ELR (cell line): ENCODE measurements around the gene GARIN3.
A peak's percentile ranks its signal among the peaks of the same experiment; 100 is the strongest.
"Not testable (repeated sequence)": the region's sequence is repeated elsewhere in the genome, so short reads cannot be mapped to it uniquely, and the experiment has no call there.

Experiments
- DNase-seq: peaks from one replicate; pipeline ENCODE4 v3.0.0-alpha.2; 2015; ENCODE audit warnings: low read depth

GARIN3 gene

DNA sequence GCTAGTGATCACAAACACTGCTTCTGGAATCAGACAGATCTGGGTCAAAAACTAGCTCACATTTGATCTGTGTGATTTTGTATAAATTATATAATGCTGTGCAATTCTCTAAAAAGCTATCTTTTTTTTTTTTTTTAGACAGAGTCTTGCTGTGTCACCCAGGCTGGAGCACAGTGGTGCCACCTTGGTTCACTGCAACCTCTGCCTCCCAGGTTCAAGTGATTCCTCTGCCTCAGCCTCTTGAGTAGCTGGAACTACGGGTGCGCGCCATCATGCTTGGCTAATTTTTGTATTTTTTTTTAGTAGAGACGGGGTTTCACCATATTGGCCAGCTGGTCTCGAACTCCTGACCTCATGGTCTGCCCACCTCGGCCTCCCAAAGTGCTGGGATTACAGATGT is 19.1 kb upstream of the GARIN3 start:
- DNase-seq = not testable (repeated sequence)

DNA sequence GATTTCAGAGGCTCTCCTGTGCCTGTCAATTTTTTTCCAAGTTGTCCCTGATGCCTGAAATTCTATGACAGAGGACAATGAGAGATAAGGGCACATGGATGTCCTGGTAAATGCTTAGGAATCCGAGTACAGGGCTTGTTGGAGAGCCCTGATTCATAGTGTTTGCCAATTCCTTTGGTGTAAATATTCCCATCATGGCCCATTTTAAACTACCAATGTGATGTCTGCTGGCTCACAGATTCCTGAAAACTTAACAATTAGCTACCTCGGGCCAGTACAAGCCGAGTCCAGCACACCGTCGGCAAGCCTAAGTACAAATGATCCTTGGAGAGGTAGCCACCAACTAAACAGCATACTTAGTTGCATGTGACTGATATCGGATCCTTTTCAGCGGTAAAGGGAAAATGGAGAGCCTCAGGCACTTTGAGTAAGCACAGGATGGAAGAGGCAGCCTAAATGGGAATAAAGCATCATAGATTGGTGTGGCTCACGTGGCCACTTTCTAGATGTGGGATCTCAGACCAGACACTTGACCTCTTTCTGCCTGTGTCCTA is 18.1 kb upstream of the GARIN3 start:
- DNase-seq = no peak

DNA sequence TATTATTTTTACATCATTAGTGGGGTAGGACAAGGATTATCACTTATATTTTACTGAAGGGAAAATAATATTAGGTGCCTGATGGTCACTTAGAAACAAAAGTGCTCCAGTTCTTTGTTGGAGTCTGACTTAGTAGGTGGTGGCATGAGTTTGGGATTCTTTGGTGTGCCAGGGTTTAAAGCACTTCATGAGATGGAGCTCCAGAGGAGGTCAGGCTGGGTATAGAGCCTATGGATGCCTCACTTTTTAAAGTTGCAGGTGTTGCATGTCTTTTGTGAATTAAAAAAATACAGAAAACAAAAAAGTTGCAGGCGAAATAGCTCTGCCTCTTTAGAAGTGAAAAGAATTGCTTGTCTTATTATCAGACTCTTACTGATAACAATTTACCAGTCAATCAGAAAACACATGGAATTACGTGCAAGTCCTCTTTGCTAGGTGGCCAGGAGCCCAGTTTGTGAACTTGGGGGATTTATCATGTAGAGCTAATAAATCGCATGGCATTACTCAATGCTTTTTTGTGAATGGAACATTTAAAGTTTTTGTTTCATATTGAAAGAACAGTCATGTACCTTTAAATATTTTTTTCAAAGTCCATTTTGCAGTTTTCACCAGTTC is 16.2 kb upstream of the GARIN3 start:
- no peak for DNase-seq

DNA sequence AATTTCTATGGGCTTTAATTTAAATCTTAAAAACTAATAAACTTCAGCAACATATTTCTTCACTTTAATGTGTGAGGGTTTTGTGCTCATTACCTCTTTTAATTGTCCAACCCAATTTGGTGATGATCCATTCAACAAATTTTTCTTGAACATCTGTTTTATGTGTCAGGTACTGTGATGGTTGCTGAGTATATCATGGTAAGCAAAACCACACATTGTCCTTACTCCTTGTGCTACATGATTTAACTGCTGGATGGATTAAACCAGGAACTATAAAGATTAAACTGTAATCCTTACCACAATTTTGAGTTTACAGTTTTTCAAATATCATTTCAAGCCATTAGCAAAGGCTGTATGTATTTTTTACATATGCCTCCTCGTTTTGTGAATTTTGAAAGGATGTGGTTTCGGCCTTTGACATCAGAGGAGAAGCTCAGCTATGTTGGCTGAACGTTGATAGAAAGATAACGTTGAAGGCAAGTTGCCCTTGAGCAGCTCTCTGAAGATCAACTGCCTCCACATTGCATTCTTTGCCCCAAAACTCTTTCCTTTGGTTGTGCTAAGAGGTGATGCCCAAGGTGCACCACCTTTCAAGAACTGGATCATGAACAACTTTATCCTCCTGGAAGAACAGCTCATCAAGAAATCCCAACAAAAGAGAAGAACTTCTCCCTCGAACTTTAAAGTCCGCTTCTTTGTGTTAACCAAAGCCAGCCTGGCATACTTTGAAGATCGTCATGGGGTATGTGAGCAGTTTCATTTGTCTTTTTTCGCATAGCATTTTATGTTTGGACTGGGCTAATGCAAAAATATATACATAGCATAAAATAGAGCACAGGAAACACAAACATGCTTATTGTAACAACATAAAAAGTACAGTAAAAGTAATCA is 14.6 kb upstream of the GARIN3 start, which contains the start of gene ITK:
Gene ITK (plus strand): TSS at position 467 of the 891 bp plus-strand sequence. CDS start 138 bp downstream, at position 605.
- no peak for DNase-seq

DNA sequence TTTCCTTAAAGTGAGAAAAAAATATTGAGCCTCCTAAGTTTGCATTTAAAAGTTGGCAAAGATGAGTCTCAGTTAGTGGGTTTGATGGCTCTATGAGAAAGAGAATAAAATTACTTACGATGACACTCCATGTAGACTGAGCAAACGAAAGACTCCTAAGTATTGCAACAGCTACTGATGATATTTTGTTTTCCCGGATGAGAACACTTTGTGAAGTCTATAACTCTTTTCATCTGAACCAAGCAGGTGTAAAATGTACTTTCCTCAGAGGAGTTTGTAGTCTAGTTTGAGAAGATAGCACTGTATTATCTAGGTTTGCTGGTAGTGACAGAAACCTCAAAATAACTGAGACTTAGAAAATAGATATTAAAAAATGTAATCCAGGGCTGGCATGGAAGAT is 12.9 kb upstream of the GARIN3 start:
- no peak for DNase-seq

DNA sequence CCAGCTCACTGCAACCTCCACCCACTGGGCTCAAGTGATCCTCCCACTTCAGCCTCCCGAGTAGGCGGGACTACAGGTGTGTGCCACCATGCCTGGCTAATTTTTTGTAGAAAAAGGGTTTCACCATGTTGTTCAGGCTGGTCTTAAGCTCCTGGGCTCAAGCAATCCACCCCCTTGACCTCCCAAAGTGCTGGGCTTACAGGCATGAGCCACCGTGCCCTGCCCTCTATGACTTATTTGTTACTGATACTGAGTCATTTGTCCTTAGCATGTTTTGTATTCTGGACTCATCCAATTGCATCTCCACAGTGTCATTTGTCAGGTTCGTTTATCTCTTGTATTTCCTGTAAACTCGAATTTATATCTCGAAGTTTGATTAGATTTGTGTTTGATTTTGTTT is 11.9 kb upstream of the GARIN3 start:
- peak; percentile 3 for DNase-seq

DNA sequence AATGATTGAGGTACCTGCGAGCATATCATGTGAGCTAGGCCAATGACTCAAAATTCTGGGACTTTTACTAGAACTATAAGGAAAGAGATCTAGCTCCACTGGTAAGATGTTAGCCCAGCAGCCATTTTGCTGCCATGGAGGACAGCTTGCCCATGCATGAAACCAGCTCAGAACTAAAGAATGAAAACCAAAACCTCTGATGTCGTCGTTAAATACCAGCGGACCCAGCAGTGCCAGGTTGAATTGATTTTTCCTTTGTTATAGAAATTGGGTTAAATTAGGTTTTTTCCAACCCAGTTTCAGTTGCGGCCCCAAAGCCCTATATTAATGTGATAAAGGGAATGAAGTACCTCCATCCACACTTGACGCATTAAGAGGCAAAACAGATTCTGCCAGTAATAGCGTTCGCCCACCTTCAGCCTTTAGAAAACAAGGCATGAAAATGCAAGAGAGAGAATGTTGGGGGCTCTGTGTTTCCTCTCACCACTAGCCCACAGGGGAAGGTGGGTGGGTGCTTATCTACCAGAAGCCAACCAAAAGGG is 9.1 kb upstream of the GARIN3 start:
- DNase-seq = no peak

DNA sequence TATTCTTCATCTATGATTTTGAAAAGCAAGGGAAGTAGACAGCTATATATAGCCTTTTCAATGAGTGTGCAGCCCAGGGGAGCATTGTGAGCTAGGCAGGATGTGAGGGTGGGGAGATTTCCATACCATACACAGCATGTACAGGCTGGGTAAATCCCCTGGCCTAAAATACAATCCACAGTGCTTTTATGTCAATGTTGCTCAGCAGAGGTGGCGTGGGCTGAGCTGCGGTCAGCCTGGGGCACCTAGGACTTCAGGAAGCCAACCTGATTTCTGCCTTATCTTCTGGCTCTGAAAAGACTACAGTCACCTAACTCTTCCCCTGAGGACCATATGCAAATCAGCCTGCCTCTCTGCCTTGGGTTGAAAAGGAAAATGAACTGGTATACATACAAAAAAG is 6.3 kb upstream of the GARIN3 start:
- no peak for DNase-seq

DNA sequence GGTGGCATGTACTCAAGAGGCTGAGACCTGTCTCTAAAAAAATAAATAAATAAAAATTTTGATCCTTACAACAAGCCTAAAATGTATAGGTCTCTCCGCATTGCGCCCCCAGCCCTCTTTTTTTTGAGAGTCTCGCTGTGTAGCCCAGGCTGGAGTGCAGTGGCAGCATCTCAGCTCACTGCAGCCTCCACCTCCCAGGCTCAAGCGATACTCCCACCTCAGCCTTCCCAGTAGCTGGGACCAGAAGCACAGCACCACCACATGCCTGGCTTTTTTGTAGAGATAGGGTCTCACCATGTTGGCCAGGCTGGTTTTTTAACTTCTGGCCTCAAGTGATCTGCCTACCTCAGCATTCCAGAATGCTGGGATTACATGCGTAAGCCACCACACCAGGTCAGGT is 2.2 kb upstream of the GARIN3 start:
- DNase-seq = no peak

DNA sequence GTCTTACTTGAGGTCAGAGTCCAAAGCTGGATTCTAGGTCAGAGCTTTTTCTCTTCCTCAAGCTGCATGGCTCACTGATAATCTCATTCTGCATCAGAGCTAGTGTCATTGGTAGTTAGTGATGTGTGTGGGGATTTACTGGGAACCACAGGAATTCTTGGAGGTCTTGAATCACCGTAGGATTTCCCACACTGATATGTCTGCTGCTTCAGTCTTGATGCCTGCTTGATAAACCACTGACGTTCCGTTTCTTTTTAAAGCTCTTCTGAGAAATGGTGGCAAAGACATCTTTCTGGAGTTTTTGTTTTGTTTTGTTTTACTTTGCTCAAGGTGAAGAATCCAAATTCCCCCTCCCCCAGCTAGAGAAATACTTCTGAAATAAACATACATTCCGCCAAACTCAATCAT is 1.2 kb upstream of the GARIN3 start:
- DNase-seq = peak; percentile 52

DNA sequence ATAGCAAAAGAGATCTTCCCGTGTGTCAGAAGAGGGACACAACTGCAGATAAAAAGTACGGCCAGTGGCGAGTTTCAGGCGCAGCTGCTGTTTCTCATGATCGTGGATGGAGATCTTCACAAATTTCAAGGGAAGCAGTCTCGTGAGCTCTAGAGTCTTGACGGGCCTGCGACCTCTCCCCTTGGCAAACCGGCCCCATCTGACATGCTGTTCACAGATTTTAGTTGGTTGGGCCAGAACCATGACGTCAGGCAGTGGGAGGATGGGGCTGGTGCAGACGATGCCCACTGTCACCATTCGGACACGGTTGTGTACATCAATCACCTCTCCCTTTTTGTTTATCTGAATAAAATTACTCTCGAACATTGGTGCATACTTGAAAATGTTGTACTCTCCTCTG is 396 bp downstream of the GARIN3 start:
- DNase-seq = no peak

DNA sequence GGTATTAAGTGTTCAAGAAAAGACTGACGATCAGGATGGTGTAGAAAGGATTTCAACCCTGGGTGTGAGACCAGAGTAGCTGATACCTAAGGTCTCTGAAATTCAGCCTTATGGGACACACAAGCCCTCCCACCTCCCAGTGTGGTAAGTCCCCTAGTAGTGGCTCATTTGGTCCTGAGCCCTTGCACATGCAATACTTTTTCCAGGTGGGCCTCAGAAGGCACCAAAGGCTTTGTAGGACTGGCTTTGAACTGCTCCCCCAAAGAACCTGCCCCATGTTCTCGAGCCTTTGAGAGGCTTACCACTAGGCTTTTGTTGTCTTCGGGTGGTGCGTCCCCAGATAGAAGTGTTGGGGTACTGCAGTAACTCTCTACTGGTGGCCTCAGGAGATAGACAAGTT is 803 bp downstream of the GARIN3 start:
- no peak for DNase-seq

DNA sequence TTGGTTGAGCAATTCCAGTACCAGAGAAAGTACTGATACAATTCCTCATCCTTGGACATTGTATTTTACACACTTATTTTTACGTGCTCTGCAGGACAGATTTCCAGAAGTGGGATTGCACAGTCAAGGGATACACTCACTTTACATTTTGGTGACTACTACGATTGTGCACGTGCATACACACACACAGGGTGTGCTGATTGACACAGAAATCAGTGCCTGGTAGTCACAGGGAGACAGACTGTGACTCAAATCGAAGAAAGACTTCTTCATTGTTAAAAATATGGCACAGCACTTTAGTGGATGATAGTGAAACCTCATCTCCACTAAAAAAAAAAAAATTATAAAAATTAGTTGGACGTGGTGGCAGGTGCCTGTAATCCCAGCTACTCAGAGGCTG is 1.5 kb downstream of the GARIN3 start:
- no peak for DNase-seq

DNA sequence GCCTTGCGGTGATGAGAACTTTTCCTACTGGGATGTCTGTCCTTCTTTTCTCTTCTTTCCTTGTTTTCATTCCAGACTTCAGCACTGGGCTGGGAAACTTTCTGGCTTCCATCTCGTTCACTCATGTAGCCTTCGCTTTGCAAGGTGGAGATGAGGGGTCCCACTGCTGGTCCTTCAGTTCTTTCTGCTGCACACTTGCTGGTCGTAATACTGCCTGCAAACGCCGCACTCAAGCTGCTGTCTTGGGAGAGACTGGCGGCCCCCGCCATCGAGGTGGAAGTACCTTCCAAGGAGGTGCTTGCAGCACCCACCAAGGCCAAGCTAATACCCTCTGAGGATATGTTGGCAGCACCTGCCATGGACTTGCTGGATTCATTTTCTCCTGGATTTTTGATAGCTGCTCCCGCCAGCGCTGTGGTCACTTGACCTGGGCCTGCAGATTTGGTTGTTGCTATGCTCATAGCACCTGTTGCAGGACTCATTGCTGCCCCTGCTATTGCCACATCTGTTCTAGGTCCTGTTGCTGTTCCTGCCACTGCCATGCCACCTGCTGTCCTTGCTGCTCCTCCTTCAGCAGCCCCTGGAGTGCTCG is 3.0 kb downstream of the GARIN3 start:
- no peak for DNase-seq

DNA sequence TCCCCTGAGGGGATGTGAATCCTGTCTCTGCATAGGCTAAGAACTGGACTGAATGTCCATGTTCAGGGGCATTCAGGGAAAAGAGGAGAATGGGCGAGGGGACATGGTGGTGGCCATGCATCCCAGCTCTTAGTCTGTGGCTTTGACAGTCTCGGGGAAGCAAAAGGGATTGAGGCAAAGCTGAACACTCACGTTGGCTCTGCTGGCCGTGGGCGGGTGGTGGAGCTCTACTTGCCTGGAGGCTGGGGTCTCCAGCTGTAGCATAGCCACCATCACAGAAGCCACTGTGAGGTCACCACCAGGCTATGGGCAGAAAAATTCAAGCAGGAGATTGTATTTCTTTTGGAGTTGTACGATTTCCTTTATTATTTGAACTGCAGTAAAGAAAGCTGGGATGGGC is 4.1 kb downstream of the GARIN3 start:
- no peak for DNase-seq

DNA sequence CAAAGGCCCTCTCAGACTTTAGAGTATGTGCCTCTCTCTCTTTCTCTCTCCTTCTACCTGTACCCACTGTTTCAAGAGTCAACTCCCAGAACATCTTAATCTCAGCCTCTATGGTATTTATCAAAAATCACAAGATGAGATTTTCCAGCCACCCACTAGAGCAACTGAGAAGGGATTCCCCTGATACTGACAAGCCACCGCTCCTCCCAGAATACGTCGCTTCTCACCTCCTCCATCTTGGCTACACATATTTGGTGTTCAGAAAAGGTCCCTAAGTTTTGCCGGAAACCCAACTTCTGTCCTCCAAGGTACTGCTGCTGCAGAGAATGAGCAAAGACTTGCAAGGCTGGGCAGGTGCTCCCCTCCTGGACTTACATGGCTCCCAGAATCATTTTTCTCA is 6.1 kb downstream of the GARIN3 start:
- no peak for DNase-seq

DNA sequence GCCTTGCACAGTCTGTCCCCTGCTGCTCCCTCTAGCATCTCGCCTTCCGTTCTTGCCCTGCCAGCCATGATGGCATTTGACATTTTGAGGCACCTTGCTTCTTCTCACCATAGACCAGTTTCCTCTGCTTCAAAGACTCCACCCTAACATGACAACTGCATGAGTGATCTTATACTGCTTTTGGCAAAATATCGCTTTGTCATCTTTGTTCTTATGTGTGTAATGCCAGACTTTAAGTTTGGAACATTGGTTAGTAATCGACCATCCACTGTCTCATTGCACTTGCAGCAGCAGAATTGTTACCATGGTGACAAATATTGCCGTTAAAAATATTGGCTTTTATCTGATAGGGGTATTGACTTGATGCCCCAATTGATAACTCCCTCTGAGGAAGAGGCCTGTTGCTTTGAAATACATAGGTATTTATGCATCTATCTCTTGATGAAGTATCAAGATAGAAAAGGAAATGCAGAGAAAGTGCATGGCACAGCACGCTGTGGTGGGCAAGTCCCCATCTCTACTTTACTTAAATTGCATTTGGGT is 6.8 kb downstream of the GARIN3 start:
- no peak for DNase-seq

DNA sequence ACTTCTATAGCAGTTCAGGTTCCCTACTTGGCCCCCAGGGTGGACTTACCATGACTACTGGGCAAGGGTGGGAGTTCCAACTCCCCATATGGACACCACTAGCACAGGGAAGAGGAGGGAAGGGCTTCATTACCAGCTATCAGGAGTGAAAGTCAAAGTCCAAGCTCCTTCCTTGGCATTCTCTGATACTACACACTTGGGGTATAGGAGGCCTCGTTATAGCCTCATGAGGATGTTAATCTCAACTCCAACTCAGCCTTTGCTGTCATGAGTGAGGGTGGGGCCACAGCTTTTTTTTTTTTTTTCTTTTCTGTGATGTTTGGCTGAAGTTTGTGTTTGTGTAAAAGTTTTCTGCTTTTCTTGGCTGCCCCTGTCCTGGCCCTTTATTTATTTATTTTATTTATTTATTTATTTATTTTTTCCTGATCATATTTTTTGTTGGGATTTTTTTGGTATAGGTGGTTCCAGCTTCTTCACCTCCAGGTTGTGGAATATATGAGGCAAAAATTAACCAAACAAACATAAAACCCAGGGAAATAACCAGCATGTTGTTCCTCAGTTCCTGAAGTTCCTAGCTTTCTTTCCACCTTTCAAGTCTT is 8.7 kb downstream of the GARIN3 start:
- no peak for DNase-seq

DNA sequence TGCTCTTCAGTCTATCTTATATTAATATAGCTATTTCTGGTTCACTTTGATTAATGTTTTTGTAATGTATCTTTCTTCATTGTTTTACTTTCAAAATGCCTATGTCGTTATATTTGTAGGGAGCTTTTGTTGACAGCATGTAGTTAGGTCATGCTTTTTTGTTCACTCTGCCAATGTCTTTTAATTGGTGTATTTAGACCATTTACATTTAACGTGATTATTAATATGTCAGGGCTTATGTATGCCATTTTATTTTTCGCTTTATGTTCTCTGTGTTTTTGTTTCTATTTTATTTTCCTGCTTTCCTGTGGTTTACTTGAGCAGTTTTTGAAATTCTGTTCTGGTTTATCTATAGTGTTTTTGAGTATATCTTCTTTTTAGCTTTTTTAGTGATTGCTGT is 10.8 kb downstream of the GARIN3 start:
- no peak for DNase-seq

DNA sequence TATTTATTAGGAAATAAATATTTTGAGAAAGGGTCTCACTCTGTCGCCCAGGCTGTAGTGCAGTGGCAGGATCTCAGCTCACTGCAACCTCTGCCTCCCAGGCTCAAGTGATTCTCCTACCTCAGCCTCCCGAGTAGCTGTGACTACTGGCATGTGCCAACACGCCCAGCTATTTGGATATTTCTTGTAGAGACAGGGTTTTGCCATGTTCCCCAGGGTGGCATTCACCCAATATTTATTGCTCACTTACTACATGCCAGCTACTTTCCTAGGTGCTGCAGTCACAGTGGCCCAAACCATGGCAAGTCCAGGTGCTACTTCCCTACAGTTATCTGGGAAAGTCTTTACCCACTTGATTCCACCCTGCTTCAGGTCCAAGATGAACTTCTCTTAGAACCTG is 15.1 kb downstream of the GARIN3 start:
- DNase-seq = no peak

DNA sequence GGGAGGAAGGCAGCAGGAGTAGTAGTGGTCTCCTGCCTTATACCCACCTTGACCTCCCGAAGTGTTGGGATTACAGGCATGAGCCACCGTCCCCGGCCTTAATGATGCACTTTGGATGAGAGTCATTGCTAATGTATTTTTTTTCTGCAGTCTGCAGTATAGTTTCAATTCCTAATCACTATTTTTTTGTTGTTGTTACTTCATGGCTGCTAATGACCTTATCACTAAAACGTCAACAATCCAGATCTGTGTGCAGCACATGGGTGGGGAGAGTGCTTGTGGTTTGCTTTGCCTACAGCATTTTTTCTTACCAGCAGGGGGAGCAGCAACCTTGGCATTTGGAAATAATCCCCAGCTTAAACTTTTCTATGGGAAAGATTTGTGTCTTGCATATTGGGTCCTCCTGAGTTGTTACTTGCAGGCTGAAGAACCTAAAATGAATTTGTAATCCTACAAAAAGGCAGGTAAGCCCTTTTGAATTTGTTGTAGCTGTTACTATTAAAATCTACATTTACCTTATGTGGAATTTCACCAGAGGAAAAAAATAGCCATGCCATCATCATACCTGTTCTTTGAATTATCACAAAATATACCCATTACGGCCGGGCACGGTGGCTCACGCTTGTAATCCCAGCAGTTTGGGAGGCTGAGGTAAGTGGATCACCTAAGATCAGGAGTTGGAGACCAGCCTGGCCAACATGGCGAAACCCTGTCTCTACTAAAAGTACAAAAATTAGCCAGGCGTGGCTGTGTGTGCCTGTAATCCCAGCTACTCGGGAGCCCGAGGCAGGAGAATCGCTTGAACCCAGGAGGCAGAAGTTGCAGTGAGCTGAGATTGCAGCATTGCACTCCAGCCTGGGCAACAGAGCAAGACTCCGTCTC is 17.1 kb downstream of the GARIN3 start:
- peak; percentile 70 for DNase-seq
